K562 (cell line): Measurements from ENCODE around the gene HEPHL1. TPM values are rescaled to one million over a fixed set of nuclear protein-coding genes. Genes with fewer than 3 reads are reported as not detected.

Source experiments
- ATAC-seq: fragments of 200-7000 bp; cut with Tn5 transposase; 3 replicates; pipeline ENCODE4 v1.9.1; 2020; ENCODE audit warnings: moderate library complexity
- BruUV-seq: library from RNA; stranded (reverse); fragments of 400-500 nt; replicated peaks from 2 replicates; lab custom pipeline; 2021; lab: Mats Ljungman, UMichigan
- CTCF ChIA-PET: fragments of 300-600 bp; formaldehyde crosslinking; extraction: SDS; loops from one replicate; lab custom pipeline; 2021; ENCODE audit warnings: low intra/inter-chr PET ratio; lab: Yijun Ruan, JAX
- POLR2A ChIA-PET: fragments of 300-600, 350-650 bp; sonication (Branson Sonifier 250); formaldehyde crosslinking; extraction: SDS; loops from one replicate; lab custom pipeline; 2021; ENCODE audit warnings: antibody characterized with exemption, inconsistent platforms; lab: Yijun Ruan, JAX
- DNase-seq, 4 experiments: peaks; one replicate each; pipeline versions ENCODE4 v3.0.0 to v3.0.0-alpha.2; 2011 to 2018; ENCODE audit warnings: low spot score in 3 of 4, mixed read lengths in 3 of 4; ENCODE audit errors: extremely low read depth in 1 of 4
- FAIRE-seq: peaks from 2 replicates; lab custom pipeline; 2011; peaks lifted over from hg19 to GRCh38; lab: Jason Lieb, UNC
- H2AFZ ChIP-seq: 2 replicates; pipeline ENCODE4 v1.6.0; 2011; ENCODE audit warnings: low read depth, low read length, control low read depth, inconsistent platforms
- H3K27ac ChIP-seq: fragments of 200-600 bp; 3 replicates; pipeline ENCODE4 v1.8.0; 2011; ENCODE audit warnings: low read depth, mild to moderate bottlenecking, control low read depth, inconsistent platforms, low read length, moderate library complexity, mixed read lengths; ENCODE audit errors: extremely low read depth
- H3K27me3 ChIP-seq, 2 experiments: fragments of 300-600 bp in 1 of 2; 2 replicates in 1 of 2; 3 replicates in 1 of 2; pipeline versions ENCODE4 v1.6.0 to v1.8.0; 2011; ENCODE audit warnings: inconsistent platforms in 2 of 2, low read length in 2 of 2, mild to moderate bottlenecking in 1 of 2, mixed read lengths in 1 of 2, moderate library complexity in 1 of 2; ENCODE audit not compliant: control insufficient read depth in 2 of 2, insufficient read depth in 2 of 2
- H3K36me3 ChIP-seq: fragments of 300-600 bp; 3 replicates; pipeline ENCODE4 v1.8.0; 2011; ENCODE audit warnings: mild to moderate bottlenecking, low read length, inconsistent platforms; ENCODE audit not compliant: control insufficient read depth, insufficient read depth
- H3K4me1 ChIP-seq, 2 experiments: fragments of 200-600 bp in 1 of 2; replicated peaks in 1 of 2; 2 replicates in 1 of 2; 3 replicates in 1 of 2; pipeline versions ENCODE4 v1.5.1 to v1.8.0; 2011; ENCODE audit warnings: inconsistent platforms in 2 of 2, low read length in 2 of 2, mild to moderate bottlenecking in 1 of 2, mixed read lengths in 1 of 2, moderate library complexity in 1 of 2; ENCODE audit not compliant: control insufficient read depth in 2 of 2, insufficient read depth in 2 of 2
- H3K4me2 ChIP-seq: 2 replicates; pipeline ENCODE4 v1.6.1; 2011; ENCODE audit warnings: low read length, control low read depth, inconsistent platforms, mixed read lengths; ENCODE audit not compliant: insufficient read depth
- H3K4me3 ChIP-seq: fragments of 200-600 bp; sonication (generic), shearing (Covaris generic); 2 replicates; pipeline ENCODE4 v1.5.1; 2016; ENCODE audit warnings: control low read depth, inconsistent platforms
- H3K79me2 ChIP-seq: fragments of 200-600 bp; 3 replicates; pipeline ENCODE4 v1.8.0; 2011; ENCODE audit warnings: low read length, inconsistent platforms; ENCODE audit not compliant: control insufficient read depth, insufficient read depth
- H3K9ac ChIP-seq, 2 experiments: 2 replicates each; pipeline versions ENCODE4 v1.6.0 to v1.6.1; 2011; ENCODE audit warnings: low read depth in 2 of 2, low read length in 2 of 2, control low read depth in 1 of 2, inconsistent platforms in 1 of 2, mild to moderate bottlenecking in 1 of 2, mixed read lengths in 1 of 2; ENCODE audit not compliant: insufficient read depth in 1 of 2
- H3K9me1 ChIP-seq: one replicate; pipeline ENCODE4 v1.6.0; 2011; ENCODE audit warnings: inconsistent platforms, mild to moderate bottlenecking, low read length, moderate library complexity; ENCODE audit not compliant: control insufficient read depth, insufficient read depth
- H3K9me3 ChIP-seq: replicated peaks from 2 replicates; pipeline ENCODE4 v1.5.1; 2011; ENCODE audit warnings: low read depth, low read length, inconsistent platforms; ENCODE audit not compliant: control insufficient read depth, insufficient read depth
- H4K20me1 ChIP-seq: replicated peaks from 2 replicates; pipeline ENCODE4 v1.6.1; 2011; ENCODE audit warnings: low read length, inconsistent platforms, mixed read lengths; ENCODE audit not compliant: control insufficient read depth, insufficient read depth
- BMI1 ChIP-seq: fragments of 150-350 bp; IDR thresholded peaks from 2 replicates; pipeline ENCODE4 v1.6.1; 2014; ENCODE audit warnings: low read length
- E2F1 ChIP-seq: sonication (generic); formaldehyde crosslinking; IDR thresholded peaks from 2 replicates; pipeline ENCODE4 v1.8.1; 2023; ENCODE audit warnings: mild to moderate bottlenecking, missing genetic modification reagents, moderate library complexity
- ETV5 ChIP-seq: sonication (generic); formaldehyde crosslinking; IDR thresholded peaks from 2 replicates; pipeline ENCODE4 v1.4.0; 2020; ENCODE audit warnings: low read depth, mild to moderate bottlenecking, missing genetic modification reagents
- FOXA3 ChIP-seq, 2 experiments: fragments of 450-650 bp in 1 of 2; sonication (generic) in 1 of 2; formaldehyde crosslinking; IDR thresholded peaks in 1 of 2; conservative IDR thresholded peaks in 1 of 2; 2 replicates each; pipeline versions ENCODE4 v1.4.0 to v1.8.0; 2020 to 2022; ENCODE audit warnings: mild to moderate bottlenecking in 2 of 2, missing genetic modification reagents in 1 of 2
- NEUROD1 ChIP-seq: fragments of 150-350 bp; IDR thresholded peaks from 2 replicates; pipeline ENCODE4 v1.6.1; 2014; ENCODE audit warnings: borderline replicate concordance, low read length, low read depth; ENCODE audit not compliant: partially characterized antibody
- NFE2L1 ChIP-seq: fragments of 450-650 bp; IDR thresholded peaks from 2 replicates; pipeline ENCODE4 v1.6.1; 2016; ENCODE audit warnings: missing genetic modification characterization, low read depth, mild to moderate bottlenecking, missing compliant biosample characterization, moderate library complexity, borderline replicate concordance
- NR2C2 ChIP-seq, 2 experiments: fragments of 200-800 bp in 1 of 2; sonication (Bioruptor generic) in 1 of 2; sonication (generic) in 1 of 2; formaldehyde crosslinking in 1 of 2; IDR thresholded peaks; 2 replicates each; pipeline versions ENCODE4 v1.6.1 to v1.8.0; 2016 to 2022; ENCODE audit warnings: mild to moderate bottlenecking in 1 of 2, missing compliant biosample characterization in 1 of 2, missing genetic modification characterization in 1 of 2, missing genetic modification reagents in 1 of 2
- PKNOX1 ChIP-seq: fragments of 450-650 bp; IDR thresholded peaks from 2 replicates; pipeline ENCODE4 v1.6.1; 2016
- RBM17 ChIP-seq: fragments of 200-400 bp; formaldehyde crosslinking; IDR thresholded peaks from 2 replicates; pipeline ENCODE4 v1.6.1; 2017; ENCODE audit warnings: low read depth, mild to moderate bottlenecking, low read length, borderline replicate concordance
- TAL1 ChIP-seq: fragments of 450-650 bp; IDR thresholded peaks from 2 replicates; pipeline ENCODE4 v1.6.1; 2016; ENCODE audit warnings: mild to moderate bottlenecking
- TBL1XR1 ChIP-seq, 2 experiments: IDR thresholded peaks; 2 replicates each; pipeline ENCODE4 v1.6.1; 2012; ENCODE audit warnings: improper control_type of control experiment in 2 of 2, low read length in 2 of 2, mild to moderate bottlenecking in 1 of 2
- TEAD1 ChIP-seq, 2 experiments: fragments of 450-650 bp in 1 of 2; sonication (generic) in 1 of 2; formaldehyde crosslinking; IDR thresholded peaks; 2 replicates each; pipeline versions ENCODE4 v1.4.0 to v1.8.0; 2020 to 2022; ENCODE audit warnings: mild to moderate bottlenecking in 2 of 2, missing genetic modification reagents in 1 of 2
- ZBTB17 ChIP-seq: fragments of 450-650 bp; formaldehyde crosslinking; IDR thresholded peaks from 2 replicates; pipeline ENCODE4 v1.4.0; 2020; ENCODE audit warnings: mild to moderate bottlenecking
- WGBS: fragments of 100-300 bp; shearing (Covaris generic); methylation state at CpG from one replicate; pipeline ENCODE4 v1.1.6; 2016; ENCODE audit warnings: low coverage, mixed read lengths; ENCODE audit not compliant: insufficient coverage; ENCODE audit errors: missing lambda C conversion rate; 5-methylcytosine and 5-hydroxymethylcytosine counted together
- in situ Hi-C: fragments of 300-500 bp; cut with MboI; formaldehyde crosslinking; loops from 4 replicates; pipeline ENCODE4 v1.15.0; 2018; ENCODE audit warnings: inconsistent platforms, mixed read lengths
- intact Hi-C: fragments of 100-400 bp; cut with micrococcal nuclease; formaldehyde crosslinking; loops from 2 replicates; pipeline ENCODE4 v1.14.2; 2022
- polyA plus RNA-seq, 8 experiments: library from polyadenylated mRNA; depleted of rRNA in 4 of 8; stranded (reverse) in 5 of 8; unstranded in 3 of 8; fragments of >200 nt; fragmentation: Nextera tagmentation in 2 of 8; fragmentation: Illumina TruSeq in 1 of 8; extraction: Ambion mirVana in 2 of 8; extraction: Trizol in 1 of 8; gene quantifications; 2 replicates each; pipeline versions ENCODE4 v1.2.1 to v1.2.3, GENCODE V29; 2011 to 2014; ENCODE audit warnings: inconsistent platforms in 1 of 8, missing spikeins in 1 of 8
- total RNA-seq, 7 experiments: library from RNA; depleted of rRNA in 6 of 7; stranded (reverse); fragments of >200 nt in 6 of 7; fragmentation: Illumina TruSeq in 2 of 7; extraction: Trizol in 2 of 7; gene quantifications; 2 replicates each; pipeline versions ENCODE4 v1.2.1 to v1.2.3, GENCODE V29; 2011 to 2021; ENCODE audit warnings: low replicate concordance in 1 of 7
- TF ChIP-seq, protein P1 (sequence below): fragments of 450-650 bp; IDR thresholded peaks from 2 replicates; pipeline ENCODE4 v1.6.1; 2014; ENCODE audit warnings: low read depth, mild to moderate bottlenecking, moderate library complexity, borderline replicate concordance
- TF ChIP-seq, protein P2 (sequence below): sonication (generic); formaldehyde crosslinking; IDR thresholded peaks from 2 replicates; pipeline ENCODE4 v1.8.1; 2023; ENCODE audit warnings: mild to moderate bottlenecking, missing genetic modification reagents

Gene HEPHL1
- total and polyA plus RNA-seq, 9 of the 15 experiments (the other 6 are each of a cell fraction or from before 2014, with no cell fraction given) = 0.01 TPM; not detected in 8

GRCh38 chr11:93986716-93987115 is 34.4 kb upstream of the HEPHL1 start:
- Histone ChIP-seq H3K9me1 (no peaks in the 10 kb centered on the region), H3K9me3 (no peaks in the 10 kb centered on the region; the same call in 1 of the 2 replicates), H3K36me3 (no peaks in the 10 kb centered on the region), H3K27ac (no peak overlapping the region), H3K27me3 (no peaks in the 10 kb centered on the region), H3K4me3 (no peak overlapping the region), H3K4me1 (peaks cover 6 to 40% of the 10 kb centered on the region in 2 experiments; a peak in 3 of 5 replicates), H3K79me2 (no peaks in the 10 kb centered on the region), H3K9ac (no peak overlapping the region), H4K20me1 (no peaks in the 10 kb centered on the region), H2AFZ (no peak overlapping the region), H3K4me2 (no peak overlapping the region)
- DNase-seq = no peak
- 58% methylated on average over 3 of the region's 3 CpGs for WGBS
- in situ Hi-C loops (no loop called here), intact Hi-C loops (no loop called here)
- no peak for FAIRE-seq
- POLR2A ChIA-PET = no interaction called here
- CTCF ChIA-PET = no interaction called here
- BruUV-seq = no TSS peak
- no peak for ATAC-seq
- TF ChIP-seq TAL1 (no peak), TEAD1 (CRISPR knock-in tag; IDR thresholded peaks at IDR 0.05) (no peak), ETV5 (CRISPR knock-in tag) (no peak), E2F1 (no peak), NEUROD1 (no peak), PKNOX1 (no peak), TBL1XR1 (IDR thresholded peaks at IDR 0.05; ENCODE audit: low read length in 2 of 2) (no peak), BMI1 (no peak), RBM17 (no peak), ZBTB17 (CRISPR knock-in tag) (no peak), FOXA3 (CRISPR knock-in tag; conservative IDR thresholded peaks at IDR 0.05 in 1 of 2, IDR thresholded peaks at IDR 0.05 in 1 of 2) (no peak), NFE2L1 (no peak), NR2C2 (CRISPR knock-in tag; IDR thresholded peaks at IDR 0.05) (no peak), NR2C2 (tag; IDR thresholded peaks at IDR 0.05) (no peak)
- TF ChIP-seq, protein P1, sequence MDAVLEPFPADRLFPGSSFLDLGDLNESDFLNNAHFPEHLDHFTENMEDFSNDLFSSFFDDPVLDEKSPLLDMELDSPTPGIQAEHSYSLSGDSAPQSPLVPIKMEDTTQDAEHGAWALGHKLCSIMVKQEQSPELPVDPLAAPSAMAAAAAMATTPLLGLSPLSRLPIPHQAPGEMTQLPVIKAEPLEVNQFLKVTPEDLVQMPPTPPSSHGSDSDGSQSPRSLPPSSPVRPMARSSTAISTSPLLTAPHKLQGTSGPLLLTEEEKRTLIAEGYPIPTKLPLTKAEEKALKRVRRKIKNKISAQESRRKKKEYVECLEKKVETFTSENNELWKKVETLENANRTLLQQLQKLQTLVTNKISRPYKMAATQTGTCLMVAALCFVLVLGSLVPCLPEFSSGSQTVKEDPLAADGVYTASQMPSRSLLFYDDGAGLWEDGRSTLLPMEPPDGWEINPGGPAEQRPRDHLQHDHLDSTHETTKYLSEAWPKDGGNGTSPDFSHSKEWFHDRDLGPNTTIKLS = no peak
- TF ChIP-seq, protein P2, sequence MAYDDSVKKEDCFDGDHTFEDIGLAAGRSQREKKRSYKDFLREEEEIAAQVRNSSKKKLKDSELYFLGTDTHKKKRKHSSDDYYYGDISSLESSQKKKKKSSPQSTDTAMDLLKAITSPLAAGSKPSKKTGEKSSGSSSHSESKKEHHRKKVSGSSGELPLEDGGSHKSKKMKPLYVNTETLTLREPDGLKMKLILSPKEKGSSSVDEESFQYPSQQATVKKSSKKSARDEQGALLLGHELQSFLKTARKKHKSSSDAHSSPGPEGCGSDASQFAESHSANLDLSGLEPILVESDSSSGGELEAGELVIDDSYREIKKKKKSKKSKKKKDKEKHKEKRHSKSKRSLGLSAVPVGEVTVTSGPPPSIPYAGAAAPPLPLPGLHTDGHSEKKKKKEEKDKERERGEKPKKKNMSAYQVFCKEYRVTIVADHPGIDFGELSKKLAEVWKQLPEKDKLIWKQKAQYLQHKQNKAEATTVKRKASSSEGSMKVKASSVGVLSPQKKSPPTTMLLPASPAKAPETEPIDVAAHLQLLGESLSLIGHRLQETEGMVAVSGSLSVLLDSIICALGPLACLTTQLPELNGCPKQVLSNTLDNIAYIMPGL (CRISPR knock-in tag) = no peak
